Heart left ventricle (tissue), 13 donors: ENCODE measurements around the gene PECR.

ENCODE experiments used
- CTCF ChIP-seq, 12 donors: fragments of 200-600 bp; sonication (generic) in 4 of 12; IDR thresholded peaks; one replicate each; pipeline versions ENCODE4 v1.5.0 to v1.8.0; 2018 to 2022; ENCODE audit warnings: antibody characterized with exemption in 12 of 12, mild to moderate bottlenecking in 5 of 12
- POLR2A ChIP-seq, 2 donors: fragments of 450-650 bp; IDR thresholded peaks; one replicate each; pipeline ENCODE4 v1.6.1; 2017; ENCODE audit warnings: antibody characterized with exemption in 2 of 2, mild to moderate bottlenecking in 2 of 2, moderate library complexity in 2 of 2
- donor health status: ischemic (EF 13 %, LVEDD 7.1; RV severe dilation, severe dysfunction).
- donor health status: DM: no; HTN: yes; CAD: no.
- donor health status: DM: no; HTN: no; CAD: no.
- donor health status: ischemic (EF 25% LVEDD 6.9; RV normal size, moderate dysfunction).
- donor health status: ischemic (EF 25% LVEDD 5.7; RV mildly dilated, moderate dysfunction).
- donor health status: ischemic (EF 35%, LVEDD 5.7; RV mildly dilated, moderate dysfunction).
- donor health status: nonischemic (EF 11% LVEDD 7.7; RV severe dilation, severe dysfunction).
- donor health status: DM: yes; HTN: yes; CAD: no.
- donor health status: PGD.
- donor health status: ischemic (EF 29% LVEDD 5.4; RV normal size, mild dysfunction).
- donor health status: nonischemic (EF 23%, LVEDD 6.1; RV moderate dilation, normal function).

- TF ChIP-seq CTCF (IDR thresholded peaks at IDR 0.05) = no peak
- no peak for TF ChIP-seq POLR2A (IDR thresholded peaks at IDR 0.05)
Measured at GRCh38 chr2:216116418-216116817, 34.8 kb upstream of the PECR start.
